Measurements from ENCODE around the gene ZNF732.
"Not testable (repeated sequence)": the region's sequence is repeated elsewhere in the genome, so short reads cannot be mapped to it uniquely, and the experiment has no call there.

The ZNF732 gene

GRCh38 chr4:273309-274017 is 31.8 kb downstream of the ZNF732 start:
- peaks cover 31% of the 10 kb centered on the region for H3K9me3 ChIP-seq

GRCh38 chr4:271492-272103 is 33.7 kb downstream of the ZNF732 start:
- no peak for TF ChIP-seq CTCF (IDR thresholded peaks at IDR 0.05)
- no peak overlapping the region for H3K27ac ChIP-seq
- H3K27me3 ChIP-seq, result no peaks in the 10 kb centered on the region
- H3K9me3 ChIP-seq, result peaks cover 29% of the 10 kb centered on the region
- no peak overlapping the region for H3K4me3 ChIP-seq (ENCODE audit: low read depth in 1 of 2, low read length in 1 of 2)
- no peaks in the 10 kb centered on the region for H3K4me1 ChIP-seq (ENCODE audit: control insufficient read depth in 1 of 2, insufficient read depth in 1 of 2, low read depth in 1 of 2, low read length in 1 of 2)
- no peaks in the 10 kb centered on the region for H3K36me3 ChIP-seq

More at GRCh38 chr4:273309-274017, 31.8 kb downstream of the ZNF732 start:
- Histone ChIP-seq H3K27me3 (no peaks in the 10 kb centered on the region), H3K27ac (no peak overlapping the region), H3K4me1 (ENCODE audit: control insufficient read depth in 1 of 2, insufficient read depth in 1 of 2, low read depth in 1 of 2, low read length in 1 of 2) (no peaks in the 10 kb centered on the region), H3K4me3 (ENCODE audit: low read depth in 1 of 2, low read length in 1 of 2) (no peak overlapping the region), H3K36me3 (no peaks in the 10 kb centered on the region)
- no peak for TF ChIP-seq CTCF (IDR thresholded peaks at IDR 0.05)

- H3K36me3 ChIP-seq; H3K4me1 ChIP-seq (ENCODE audit: control insufficient read depth in 1 of 2, insufficient read depth in 1 of 2, low read depth in 1 of 2, low read length in 1 of 2); H3K27me3 ChIP-seq; H3K4me3 ChIP-seq (ENCODE audit: low read depth in 1 of 2, low read length in 1 of 2); H3K27ac ChIP-seq: not testable (repeated sequence)
- H3K9me3 ChIP-seq, result peaks cover 24% of the 10 kb centered on the region
Measured at GRCh38 chr4:259240-259639, 46.0 kb downstream of the ZNF732 start.

GRCh38 chr4:256492-256891 is 48.8 kb downstream of the ZNF732 start:
- Histone ChIP-seq H3K36me3 (no peaks in the 10 kb centered on the region), H3K4me3 (ENCODE audit: low read depth in 1 of 2, low read length in 1 of 2) (no peak overlapping the region), H3K4me1 (ENCODE audit: control insufficient read depth in 1 of 2, insufficient read depth in 1 of 2, low read depth in 1 of 2, low read length in 1 of 2) (no peaks in the 10 kb centered on the region), H3K27me3 (no peaks in the 10 kb centered on the region), H3K9me3 (peaks cover 34% of the 10 kb centered on the region), H3K27ac (no peak overlapping the region)
- TF ChIP-seq CTCF (IDR thresholded peaks at IDR 0.05), result no peak

- Histone ChIP-seq H3K36me3 (no peaks in the 10 kb centered on the region), H3K4me3 (ENCODE audit: low read depth in 1 of 2, low read length in 1 of 2) (no peak overlapping the region), H3K27ac (no peak overlapping the region), H3K9me3 (peaks cover 39% of the 10 kb centered on the region), H3K4me1 (ENCODE audit: control insufficient read depth in 1 of 2, insufficient read depth in 1 of 2, low read depth in 1 of 2, low read length in 1 of 2) (no peaks in the 10 kb centered on the region), H3K27me3 (no peaks in the 10 kb centered on the region)
- TF ChIP-seq CTCF (IDR thresholded peaks at IDR 0.05), result no peak
Measured at GRCh38 chr4:253936-254756, 51.1 kb downstream of the ZNF732 start.

Data from neutrophil (primary cell).